Ectodermal cell (in vitro differentiated cells): ENCODE results near the gene CNTN5.

Experiments
- H3K27ac ChIP-seq: 2 replicates; pipeline ENCODE4 v1.7.0; 2013; ENCODE audit warnings: mild to moderate bottlenecking, low read depth, low read length; ENCODE audit not compliant: insufficient read depth, poor library complexity, severe bottlenecking
- H3K27me3 ChIP-seq: 2 replicates; pipeline ENCODE4 v1.7.0; 2013; ENCODE audit warnings: mild to moderate bottlenecking, low read length; ENCODE audit not compliant: insufficient read depth, control insufficient read depth, poor library complexity, severe bottlenecking
- H3K36me3 ChIP-seq: one replicate; pipeline ENCODE4 v1.7.0; 2013; ENCODE audit warnings: low read length; ENCODE audit not compliant: control insufficient read depth, insufficient read depth
- H3K4me1 ChIP-seq: one replicate; pipeline ENCODE4 v1.7.0; 2013; ENCODE audit warnings: low read length; ENCODE audit not compliant: control insufficient read depth, insufficient read depth
- H3K4me3 ChIP-seq: 2 replicates; pipeline ENCODE4 v1.7.0; 2013; ENCODE audit warnings: low read depth, low read length, control low read depth; ENCODE audit not compliant: insufficient read depth
- H3K9me3 ChIP-seq: 2 replicates; pipeline ENCODE4 v1.7.0; 2013; ENCODE audit warnings: mild to moderate bottlenecking, low read length, moderate library complexity; ENCODE audit not compliant: control insufficient read depth
- WGBS, 2 experiments: methylation state at CpG; one replicate each; pipeline ENCODE4 v1.1.7; 2013; ENCODE audit warnings: missing lambda C conversion rate in 2 of 2; 5-methylcytosine and 5-hydroxymethylcytosine counted together

CNTN5 gene

DNA sequence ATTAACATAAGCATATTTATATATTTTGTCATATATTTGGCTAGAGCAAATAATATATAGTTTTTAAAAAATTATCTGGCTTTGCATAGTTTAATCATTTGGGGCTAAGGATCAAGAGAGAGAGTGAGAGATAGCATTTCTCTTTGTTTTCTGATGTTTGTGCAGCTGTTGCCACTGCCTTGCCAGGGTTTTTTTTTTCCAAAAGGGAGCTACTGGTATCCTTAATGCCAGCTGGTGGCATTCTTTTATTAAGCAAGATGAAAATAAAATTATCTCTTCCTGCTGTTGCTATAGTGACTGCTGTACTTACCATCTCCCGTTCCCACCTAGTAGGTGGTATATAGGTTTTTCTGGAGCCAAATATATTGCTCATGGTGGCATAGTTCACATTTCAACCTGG is 873.1 kb downstream of the CNTN5 start:
- Histone ChIP-seq H3K4me3 (no peak overlapping the region), H3K27ac (no peak overlapping the region), H3K27me3 (no peaks in the 10 kb centered on the region), H3K36me3 (no peaks in the 10 kb centered on the region), H3K9me3 (no peaks in the 10 kb centered on the region), H3K4me1 (no peaks in the 10 kb centered on the region)
- WGBS, 2 experiments: 91% methylated on average over 1 of the region's 1 CpG; no CpG with 5 or more reads in 1 of the 2 experiments

DNA sequence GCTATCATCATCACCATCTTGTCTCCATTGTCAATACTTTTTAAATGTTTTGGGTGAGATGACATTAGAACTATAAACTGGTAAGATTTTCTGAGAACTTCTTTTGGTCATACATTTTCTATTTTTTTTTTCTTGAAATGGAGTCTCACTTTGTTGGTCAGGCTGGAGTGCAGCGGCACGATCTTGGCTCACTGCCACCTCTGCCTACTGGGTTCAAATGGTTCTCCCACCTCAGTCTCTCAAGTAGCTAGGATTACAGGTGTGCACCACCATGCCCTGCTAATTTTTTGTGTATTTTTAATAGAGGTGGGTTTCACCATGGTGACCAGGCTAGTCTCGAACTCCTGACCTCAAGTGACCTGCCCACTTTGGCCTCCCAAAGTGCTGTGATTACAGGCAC is 880.4 kb downstream of the CNTN5 start:
- Histone ChIP-seq H3K4me1 (no peaks in the 10 kb centered on the region), H3K27me3 (no peaks in the 10 kb centered on the region), H3K9me3 (no peaks in the 10 kb centered on the region), H3K4me3 (no peak overlapping the region), H3K27ac (no peak overlapping the region), H3K36me3 (no peaks in the 10 kb centered on the region)
- WGBS, 2 experiments: 80 to 83% methylated on average over 3 of the region's 3 CpGs

DNA sequence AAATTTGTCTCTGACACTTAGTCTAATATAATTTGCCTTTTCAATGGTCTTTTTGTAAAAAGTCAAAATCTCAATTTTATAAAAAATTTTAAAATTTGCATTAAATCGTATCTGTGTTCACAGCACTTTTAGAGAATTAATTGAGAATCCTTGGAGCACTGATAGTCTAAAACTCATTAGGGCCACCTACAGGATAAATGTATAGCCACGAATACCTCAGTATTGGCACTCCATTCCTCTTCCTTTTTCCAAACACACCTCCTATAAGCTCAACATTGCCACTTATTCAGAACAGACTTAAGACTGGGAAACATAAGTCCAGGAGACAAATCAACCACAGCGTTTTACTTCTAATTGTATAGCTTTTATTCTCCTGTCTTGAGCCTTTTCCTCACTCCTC is 890.4 kb downstream of the CNTN5 start:
- no peaks in the 10 kb centered on the region for H3K9me3 ChIP-seq
- WGBS, 2 experiments: 36 to 45% methylated on average over 3 of the region's 3 CpGs
- H3K4me1 ChIP-seq: no peaks in the 10 kb centered on the region
- H3K4me3 ChIP-seq: no peak overlapping the region
- H3K27ac ChIP-seq: no peak overlapping the region
- H3K27me3 ChIP-seq: no peaks in the 10 kb centered on the region
- H3K36me3 ChIP-seq: no peaks in the 10 kb centered on the region

DNA sequence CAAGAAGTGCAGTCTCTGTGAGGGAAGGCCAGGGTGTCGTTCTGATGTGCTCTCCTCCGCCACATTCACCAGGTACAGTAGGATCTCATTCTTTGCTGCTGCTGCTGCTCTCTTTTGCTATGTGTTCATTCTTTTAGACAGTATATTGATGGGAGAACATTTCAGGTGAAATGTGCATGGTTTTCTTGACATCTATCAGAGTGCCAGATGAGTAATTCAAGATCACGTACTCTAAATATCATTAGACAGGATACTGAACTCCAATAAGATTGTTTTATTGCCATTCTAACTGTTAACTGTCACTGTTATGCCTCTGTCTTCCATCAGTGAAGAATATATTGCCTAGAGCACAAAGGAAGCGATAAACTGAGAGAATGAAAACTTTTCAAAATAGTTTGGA is 895.3 kb downstream of the CNTN5 start:
- no peaks in the 10 kb centered on the region for H3K27me3 ChIP-seq
- H3K36me3 ChIP-seq: no peaks in the 10 kb centered on the region
- WGBS, 2 experiments: 97 to 98% methylated on average over 4 of the region's 4 CpGs
- no peaks in the 10 kb centered on the region for H3K4me1 ChIP-seq
- H3K9me3 ChIP-seq: peaks cover 3% of the 10 kb centered on the region
- H3K27ac ChIP-seq: no peak overlapping the region
- H3K4me3 ChIP-seq: no peak overlapping the region

DNA sequence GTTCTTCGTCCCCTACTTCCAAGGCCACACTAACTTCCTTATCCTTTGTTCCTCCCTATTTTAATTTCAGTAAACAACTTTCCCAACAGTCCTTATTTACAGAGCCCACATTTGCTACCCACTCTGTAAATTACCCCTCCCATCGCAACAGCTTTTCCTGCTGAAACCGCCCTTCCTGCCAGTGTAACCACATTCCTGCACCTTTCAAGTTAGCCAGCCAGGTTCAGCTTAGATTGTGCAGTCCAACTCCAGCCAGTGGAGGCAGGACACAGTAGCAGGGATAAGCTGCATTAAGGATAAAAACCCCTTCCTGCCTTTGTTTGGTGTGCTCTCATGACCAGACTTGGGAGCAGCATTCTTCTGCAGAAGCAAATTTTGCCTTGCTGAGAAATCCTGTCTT is 898.0 kb downstream of the CNTN5 start:
- Histone ChIP-seq H3K4me3 (no peak overlapping the region), H3K27ac (no peak overlapping the region), H3K36me3 (no peaks in the 10 kb centered on the region), H3K9me3 (peaks cover 3% of the 10 kb centered on the region), H3K4me1 (no peaks in the 10 kb centered on the region), H3K27me3 (no peaks in the 10 kb centered on the region)
- WGBS, 2 experiments: 75 to 79% methylated on average over 3 of the region's 3 CpGs

DNA sequence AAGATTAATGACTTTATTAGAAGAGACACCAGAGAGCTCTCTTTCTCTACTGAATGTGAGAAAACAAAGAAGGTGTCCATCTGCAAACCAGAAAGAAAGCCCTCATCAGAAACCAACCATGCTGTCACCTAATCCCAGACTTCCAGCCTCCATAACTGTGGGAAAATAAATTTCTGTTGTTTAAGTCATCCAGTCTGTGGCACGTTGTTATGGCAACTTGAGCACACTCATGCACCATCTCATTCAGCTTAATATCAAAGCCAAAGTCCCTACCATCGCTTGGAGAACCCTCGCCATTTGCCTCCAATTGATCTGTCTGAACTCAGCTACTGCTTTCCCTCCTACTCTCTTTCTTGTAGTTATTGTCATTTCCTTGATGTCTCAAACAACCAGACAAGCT is 900.2 kb downstream of the CNTN5 start:
- H3K9me3 ChIP-seq: peaks cover 3% of the 10 kb centered on the region
- H3K27me3 ChIP-seq: no peaks in the 10 kb centered on the region
- no peaks in the 10 kb centered on the region for H3K4me1 ChIP-seq
- H3K36me3 ChIP-seq: no peaks in the 10 kb centered on the region
- 88 to 93% methylated on average over 3 of the region's 3 CpGs for WGBS, 2 experiments
- H3K4me3 ChIP-seq: no peak overlapping the region
- no peak overlapping the region for H3K27ac ChIP-seq

DNA sequence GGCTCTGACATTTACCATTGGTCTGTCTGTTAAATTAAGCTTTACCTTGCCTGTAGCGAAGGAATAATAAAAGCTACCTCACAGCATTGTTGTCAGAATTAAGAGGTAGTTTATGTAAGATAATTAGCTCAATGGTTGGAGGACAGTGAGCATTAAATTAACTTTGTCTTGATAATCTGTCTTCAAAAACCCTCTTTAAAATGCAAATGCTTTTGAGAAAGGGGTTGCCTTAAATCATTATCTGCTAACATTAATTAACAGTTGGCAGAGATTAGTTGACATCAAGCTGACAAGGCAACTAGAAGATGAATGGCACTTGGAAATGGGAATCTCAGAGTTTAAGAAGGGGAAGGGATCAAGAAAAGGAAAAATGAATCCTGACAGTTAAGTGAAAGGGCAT is 905.2 kb downstream of the CNTN5 start:
- no peak overlapping the region for H3K4me3 ChIP-seq
- no peak overlapping the region for H3K27ac ChIP-seq
- no CpG with 5 or more reads among the region's 1 CpG for WGBS, 2 experiments
- H3K36me3 ChIP-seq: no peaks in the 10 kb centered on the region
- peaks cover 5% of the 10 kb centered on the region for H3K9me3 ChIP-seq
- no peaks in the 10 kb centered on the region for H3K4me1 ChIP-seq
- no peaks in the 10 kb centered on the region for H3K27me3 ChIP-seq

DNA sequence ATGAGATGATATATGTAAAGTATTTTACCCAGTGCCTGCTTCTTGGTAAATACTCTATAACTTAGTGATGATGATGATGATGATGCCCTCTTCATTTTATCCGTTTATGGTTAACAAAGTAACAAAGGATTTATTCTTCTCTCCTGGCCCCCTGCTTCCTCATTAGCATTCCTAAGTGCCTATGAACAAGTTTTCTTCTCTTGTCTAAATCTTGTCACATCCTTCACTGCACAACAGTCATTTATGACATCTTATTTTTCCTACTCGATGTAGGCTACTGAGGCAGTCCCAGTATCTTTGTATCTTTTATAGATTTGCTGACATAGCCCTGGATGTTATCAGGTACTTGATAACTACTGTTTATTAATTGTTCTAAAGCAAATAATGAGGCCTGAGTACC is 911.9 kb downstream of the CNTN5 start:
- no peak overlapping the region for H3K27ac ChIP-seq
- H3K9me3 ChIP-seq: peaks cover 5% of the 10 kb centered on the region
- 70 to 94% methylated on average over 1 to 2 of the region's 2 CpGs for WGBS, 2 experiments
- no peak overlapping the region for H3K4me3 ChIP-seq
- no peaks in the 10 kb centered on the region for H3K4me1 ChIP-seq
- no peaks in the 10 kb centered on the region for H3K36me3 ChIP-seq
- H3K27me3 ChIP-seq: no peaks in the 10 kb centered on the region

DNA sequence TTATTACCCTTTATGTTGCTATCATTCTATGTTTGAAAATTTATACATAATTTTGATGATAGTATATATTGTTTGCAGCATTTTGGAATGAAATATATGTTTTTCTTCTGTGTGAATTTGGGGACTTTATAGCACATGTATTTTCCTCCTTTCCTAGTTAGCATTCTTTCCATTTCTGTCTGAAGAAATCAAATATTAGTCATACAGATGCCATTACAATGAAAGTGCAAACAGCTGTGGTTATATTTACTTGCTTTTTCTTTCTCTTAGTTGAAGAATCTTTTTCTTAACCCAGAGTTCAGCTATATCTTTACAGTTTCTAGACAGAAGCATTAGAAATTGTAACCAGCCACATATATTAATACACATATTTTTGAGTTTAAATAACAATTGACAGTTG is 913.3 kb downstream of the CNTN5 start:
- no peaks in the 10 kb centered on the region for H3K27me3 ChIP-seq
- no peaks in the 10 kb centered on the region for H3K4me1 ChIP-seq
- no peak overlapping the region for H3K4me3 ChIP-seq
- peaks cover 5% of the 10 kb centered on the region for H3K9me3 ChIP-seq
- no peak overlapping the region for H3K27ac ChIP-seq
- no peaks in the 10 kb centered on the region for H3K36me3 ChIP-seq

DNA sequence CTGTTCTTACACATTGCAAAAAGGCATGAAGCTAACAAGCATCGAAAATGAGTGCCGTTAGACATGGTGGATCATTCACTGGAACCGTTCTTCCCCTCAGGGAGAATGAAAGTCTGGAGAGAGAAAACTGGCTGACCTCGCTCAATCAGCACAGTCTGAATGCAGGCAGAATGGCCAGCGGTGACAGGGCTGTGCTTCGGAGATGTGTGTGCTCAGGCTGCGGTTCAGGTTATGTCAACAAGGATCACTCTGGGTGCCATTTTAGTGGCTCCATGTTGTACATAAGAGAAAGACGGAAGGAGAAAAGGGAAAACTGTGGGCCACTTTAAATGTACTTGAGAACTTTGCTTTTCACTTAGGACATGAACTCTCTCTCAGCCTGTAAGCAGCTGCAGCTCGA is 916.6 kb downstream of the CNTN5 start:
- no peak overlapping the region for H3K27ac ChIP-seq
- H3K27me3 ChIP-seq: no peaks in the 10 kb centered on the region
- 92 to 94% methylated on average over 9 of the region's 9 CpGs for WGBS, 2 experiments
- no peaks in the 10 kb centered on the region for H3K36me3 ChIP-seq
- no peaks in the 10 kb centered on the region for H3K9me3 ChIP-seq
- no peaks in the 10 kb centered on the region for H3K4me1 ChIP-seq
- H3K4me3 ChIP-seq: no peak overlapping the region

DNA sequence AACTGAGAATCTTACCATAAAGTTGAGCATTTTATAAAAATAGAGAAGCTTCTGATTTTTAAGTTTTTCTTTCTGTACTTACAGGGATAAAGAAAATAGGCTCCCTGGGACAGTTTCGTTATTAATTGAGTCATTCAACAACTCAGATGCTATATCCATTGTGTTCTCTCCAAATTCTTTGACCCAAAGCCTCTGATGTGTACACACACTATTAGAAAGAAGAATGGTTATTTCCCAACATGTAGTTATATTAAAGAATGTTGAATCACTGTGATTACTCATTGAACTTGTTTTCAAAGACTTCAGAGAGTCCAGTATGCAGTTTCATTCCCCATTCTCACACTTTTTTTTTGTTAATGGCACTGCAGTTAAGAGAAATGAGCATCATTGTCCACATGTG is 932.1 kb downstream of the CNTN5 start:
- Histone ChIP-seq H3K4me3 (no peak overlapping the region), H3K36me3 (no peaks in the 10 kb centered on the region), H3K9me3 (no peaks in the 10 kb centered on the region), H3K27me3 (no peaks in the 10 kb centered on the region), H3K27ac (no peak overlapping the region), H3K4me1 (no peaks in the 10 kb centered on the region)
- 90 to 100% methylated on average over 1 of the region's 1 CpG for whole genome bisulfite sequencing, 2 experiments
